Astrocyte (in vitro differentiated cells and primary cell): Measurements from ENCODE around the gene SMIM5.

Experiments
- EZH2 ChIP-seq: IDR thresholded peaks from 2 replicates; pipeline ENCODE4 v1.6.1; 2012; ENCODE audit warnings: mild to moderate bottlenecking, low read length, inconsistent platforms; ENCODE audit not compliant: insufficient read depth
- TF ChIP-seq, protein P1 (sequence below): IDR thresholded peaks from 2 replicates; pipeline ENCODE4 v1.5.1; 2011; ENCODE audit warnings: low read depth, mild to moderate bottlenecking, inconsistent platforms, low read length, moderate library complexity; ENCODE audit not compliant: insufficient read depth

DNA sequence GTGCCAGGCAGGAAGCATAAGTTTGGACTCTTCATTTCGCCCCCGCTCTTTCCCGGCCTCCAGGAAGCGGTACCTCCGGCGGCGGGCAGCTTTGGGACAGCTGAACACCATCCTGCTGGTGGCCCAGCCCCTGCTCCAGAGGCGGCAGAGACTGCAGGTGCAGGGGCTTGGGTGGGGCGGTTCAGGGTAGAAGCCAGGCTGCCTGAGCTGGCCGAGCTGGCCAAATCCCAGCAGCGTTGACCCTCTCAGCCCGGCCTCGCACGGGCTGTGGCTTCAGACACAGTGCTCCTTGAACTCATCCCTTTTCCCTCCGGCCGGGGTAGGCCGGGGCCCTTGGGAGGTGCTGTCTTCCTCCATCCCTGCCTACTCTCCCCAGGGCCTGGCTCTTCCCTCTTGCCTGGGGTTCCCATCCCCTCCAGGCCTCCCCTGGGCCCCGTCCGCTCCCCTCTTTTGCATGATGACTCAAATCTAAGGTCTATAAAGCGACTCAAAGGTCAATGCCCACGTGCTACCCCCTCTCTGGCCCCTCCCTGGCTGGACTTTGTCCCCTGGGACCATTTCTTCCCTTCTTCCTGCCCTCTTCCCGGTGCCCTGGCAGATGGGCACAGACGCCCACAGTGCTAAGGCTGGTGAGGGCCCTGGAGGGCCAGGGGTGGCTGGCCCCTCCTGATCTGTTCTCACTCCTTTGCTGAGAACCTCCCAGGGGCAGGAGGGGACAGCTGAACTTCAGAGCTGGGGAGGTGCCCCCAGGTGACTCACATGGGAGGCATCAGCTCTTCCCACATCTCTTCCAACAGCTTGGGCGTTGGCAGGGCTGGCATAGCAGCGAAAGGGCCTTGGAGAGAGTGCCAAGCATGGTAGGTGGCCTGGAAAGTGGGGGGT is 22.9 kb upstream of the SMIM5 start:
- TF ChIP-seq, protein P1, sequence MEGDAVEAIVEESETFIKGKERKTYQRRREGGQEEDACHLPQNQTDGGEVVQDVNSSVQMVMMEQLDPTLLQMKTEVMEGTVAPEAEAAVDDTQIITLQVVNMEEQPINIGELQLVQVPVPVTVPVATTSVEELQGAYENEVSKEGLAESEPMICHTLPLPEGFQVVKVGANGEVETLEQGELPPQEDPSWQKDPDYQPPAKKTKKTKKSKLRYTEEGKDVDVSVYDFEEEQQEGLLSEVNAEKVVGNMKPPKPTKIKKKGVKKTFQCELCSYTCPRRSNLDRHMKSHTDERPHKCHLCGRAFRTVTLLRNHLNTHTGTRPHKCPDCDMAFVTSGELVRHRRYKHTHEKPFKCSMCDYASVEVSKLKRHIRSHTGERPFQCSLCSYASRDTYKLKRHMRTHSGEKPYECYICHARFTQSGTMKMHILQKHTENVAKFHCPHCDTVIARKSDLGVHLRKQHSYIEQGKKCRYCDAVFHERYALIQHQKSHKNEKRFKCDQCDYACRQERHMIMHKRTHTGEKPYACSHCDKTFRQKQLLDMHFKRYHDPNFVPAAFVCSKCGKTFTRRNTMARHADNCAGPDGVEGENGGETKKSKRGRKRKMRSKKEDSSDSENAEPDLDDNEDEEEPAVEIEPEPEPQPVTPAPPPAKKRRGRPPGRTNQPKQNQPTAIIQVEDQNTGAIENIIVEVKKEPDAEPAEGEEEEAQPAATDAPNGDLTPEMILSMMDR: no peak
- TF ChIP-seq EZH2: no peak
